Liver (tissue), 9 donors: ENCODE measurements around the gene CRYBA1. TPM values are rescaled to one million over a fixed set of nuclear protein-coding genes. Genes with fewer than 3 reads are reported as not detected.
A peak's percentile ranks its signal among the peaks of the same experiment; 100 is the strongest.

Experiments
- DNase-seq: peaks from one replicate; pipeline ENCODE4 v3.0.0-alpha.2; 2017; ENCODE audit warnings: low spot score
- H3K27ac ChIP-seq, 2 donors: one replicate each; pipeline ENCODE4 v1.7.0; 2013; ENCODE audit warnings: inconsistent platforms in 2 of 2, low read length in 2 of 2, control low read depth in 1 of 2, low read depth in 1 of 2, mild to moderate bottlenecking in 1 of 2
- H3K27me3 ChIP-seq, 4 donors: one replicate each; pipeline versions ENCODE4 v1.6.1 to v1.7.0; 2013; ENCODE audit warnings: low read length in 3 of 4, inconsistent platforms in 1 of 4, mild to moderate bottlenecking in 1 of 4, moderate library complexity in 1 of 4; ENCODE audit not compliant: control insufficient read depth in 4 of 4, insufficient read depth in 4 of 4
- H3K36me3 ChIP-seq, 4 donors: one replicate each; pipeline versions ENCODE4 v1.6.1 to v1.7.0; 2013; ENCODE audit warnings: low read length in 3 of 4, mild to moderate bottlenecking in 3 of 4, low read depth in 1 of 4, moderate library complexity in 1 of 4; ENCODE audit not compliant: control insufficient read depth in 4 of 4, insufficient read depth in 3 of 4
- H3K4me1 ChIP-seq, 4 donors: one replicate each; pipeline versions ENCODE4 v1.6.1 to v1.7.0; 2013; ENCODE audit warnings: low read length in 3 of 4, mild to moderate bottlenecking in 3 of 4, moderate library complexity in 1 of 4; ENCODE audit not compliant: control insufficient read depth in 4 of 4, insufficient read depth in 4 of 4
- H3K4me3 ChIP-seq, 3 donors: one replicate each; pipeline versions ENCODE4 v1.6.1 to v1.7.0; 2013; ENCODE audit warnings: low read length in 3 of 3, control low read depth in 1 of 3, low read depth in 1 of 3, mild to moderate bottlenecking in 1 of 3
- H3K9ac ChIP-seq, 2 donors: one replicate each; pipeline ENCODE4 v1.7.0; 2013; ENCODE audit warnings: low read length in 2 of 2, mild to moderate bottlenecking in 2 of 2, moderate library complexity in 2 of 2, control low read depth in 1 of 2, low read depth in 1 of 2
- H3K9me3 ChIP-seq, 4 donors: one replicate each; pipeline versions ENCODE4 v1.6.1 to v1.7.0; 2013; ENCODE audit warnings: low read length in 3 of 4; ENCODE audit not compliant: control insufficient read depth in 4 of 4
- EGR1 ChIP-seq, 2 donors: IDR thresholded peaks; 2 replicates each; pipeline ENCODE4 v1.6.1; 2016 to 2018; ENCODE audit warnings: antibody characterized with exemption in 2 of 2, low read depth in 2 of 2
- FOXA1 ChIP-seq: IDR thresholded peaks from 2 replicates; pipeline ENCODE4 v1.6.1; 2016; ENCODE audit warnings: antibody characterized with exemption
- FOXA2 ChIP-seq: IDR thresholded peaks from 2 replicates; pipeline ENCODE4 v1.6.1; 2016; ENCODE audit warnings: antibody characterized with exemption
- GABPA ChIP-seq, 2 donors: IDR thresholded peaks in 1 of 2; conservative IDR thresholded peaks in 1 of 2; 2 replicates each; pipeline ENCODE4 v1.6.1; 2016; ENCODE audit warnings: antibody characterized with exemption in 2 of 2, mild to moderate bottlenecking in 1 of 2, moderate library complexity in 1 of 2
- HNF4A ChIP-seq, 2 donors: conservative IDR thresholded peaks; 2 replicates each; pipeline ENCODE4 v1.6.1; 2016; ENCODE audit warnings: antibody characterized with exemption in 2 of 2, mild to moderate bottlenecking in 2 of 2
- HNF4G ChIP-seq: IDR thresholded peaks from 2 replicates; pipeline ENCODE4 v1.6.1; 2016; ENCODE audit warnings: antibody characterized with exemption
- JUND ChIP-seq, 2 donors: IDR thresholded peaks; 2 replicates each; pipeline ENCODE4 v1.6.1; 2016; ENCODE audit warnings: antibody characterized with exemption in 2 of 2
- NR2F2 ChIP-seq: IDR thresholded peaks from 2 replicates; pipeline ENCODE4 v1.6.1; 2016; ENCODE audit warnings: antibody characterized with exemption
- RAD21 ChIP-seq, 2 donors: IDR thresholded peaks; 2 replicates each; pipeline ENCODE4 v1.6.1; 2016; ENCODE audit warnings: antibody characterized with exemption in 2 of 2, mild to moderate bottlenecking in 2 of 2
- RXRA ChIP-seq, 2 donors: IDR thresholded peaks; 2 replicates each; pipeline ENCODE4 v1.6.1; 2017 to 2018; ENCODE audit warnings: antibody characterized with exemption in 2 of 2, mild to moderate bottlenecking in 1 of 2
- SP1 ChIP-seq: IDR thresholded peaks from 2 replicates; pipeline ENCODE4 v1.6.1; 2018; ENCODE audit warnings: antibody characterized with exemption, mild to moderate bottlenecking
- TAF1 ChIP-seq: conservative IDR thresholded peaks from 2 replicates; pipeline ENCODE4 v1.6.1; 2016; ENCODE audit warnings: antibody characterized with exemption, mild to moderate bottlenecking
- YY1 ChIP-seq: IDR thresholded peaks from 2 replicates; pipeline ENCODE4 v1.6.1; 2016; ENCODE audit warnings: antibody characterized with exemption, mild to moderate bottlenecking
- WGBS: extraction: QIAGEN DNeasy Blood & Tissue Kit; methylation state at CpG from one replicate; pipeline ENCODE4 v1.1.7; 2013; 5-methylcytosine and 5-hydroxymethylcytosine counted together
- polyA plus RNA-seq, 2 donors: library from polyadenylated mRNA; stranded (reverse) in 1 of 2; unstranded in 1 of 2; fragments of 200-250 nt in 1 of 2; fragments of >200 nt in 1 of 2; fragmentation: Nextera tagmentation in 1 of 2; extraction: Ambion mirVana in 1 of 2; gene quantifications; one replicate each; pipeline versions ENCODE4 v1.2.1 to v1.2.3, GENCODE V29; 2013 to 2015
- total RNA-seq, 2 donors: library from RNA; depleted of rRNA; stranded (reverse); fragments of >200 nt; gene quantifications; one replicate each; pipeline ENCODE4 v1.2.3, GENCODE V29; 2014
- TF ChIP-seq, protein P1 (sequence below): fragments of 150-350 bp; IDR thresholded peaks from 2 replicates; pipeline ENCODE4 v1.5.1; 2017; ENCODE audit warnings: improper control_type of control experiment, low read depth, low read length; ENCODE audit not compliant: missing input control
- TF ChIP-seq, protein P2 (sequence below): IDR thresholded peaks from 2 replicates; pipeline ENCODE4 v1.6.1; 2016; ENCODE audit warnings: antibody characterized with exemption
- TF ChIP-seq, protein P3 (sequence below): IDR thresholded peaks from 2 replicates; pipeline ENCODE4 v1.6.1; 2016; ENCODE audit warnings: antibody characterized with exemption
- TF ChIP-seq, protein P4 (sequence below): IDR thresholded peaks from 2 replicates; pipeline ENCODE4 v1.6.1; 2016; ENCODE audit warnings: antibody characterized with exemption
- TF ChIP-seq, protein P5 (sequence below): IDR thresholded peaks from 2 replicates; pipeline ENCODE4 v1.6.1; 2016; ENCODE audit warnings: antibody characterized with exemption, mild to moderate bottlenecking
- donor health status: healthy.
- donor health status: healthy.
- donor health status: healthy.
- donor health status: healthy.
- donor health status: healthy.

The CRYBA1 gene
- total and polyA plus RNA-seq, 4 donors, result not detected

DNA sequence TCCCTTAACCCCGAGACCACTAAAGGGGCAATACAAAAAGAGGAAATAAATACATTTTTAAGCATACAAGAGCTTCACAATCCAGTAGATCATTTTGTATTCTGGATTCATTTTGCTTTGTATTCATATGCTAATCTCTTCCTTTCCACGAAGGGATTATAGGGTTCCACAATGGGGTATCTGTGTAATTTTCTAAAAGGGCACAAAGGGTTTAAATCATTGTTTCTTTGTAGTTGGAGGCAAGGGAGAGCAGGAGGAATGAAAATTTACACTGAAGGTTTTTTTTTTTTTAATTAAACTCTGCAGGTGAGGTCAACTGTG lies 47.9 kb downstream of the CRYBA1 start:
- peak overlapping the region; percentile 86 to 98 for H3K9ac ChIP-seq
- H3K4me1 ChIP-seq, result peaks cover 2 to 29% (median 25%) of the 10 kb centered on the region in 4 donors
- TF ChIP-seq FOXA1 (no peak), GABPA (IDR thresholded peaks at IDR 0.05 in 1 of 2, conservative IDR thresholded peaks at IDR 0.05 in 1 of 2) (no peak), FOXA2 (no peak), EGR1 (IDR thresholded peaks at IDR 0.05; ENCODE audit: low read depth in 2 of 2) (no peak), NR2F2 (no peak), TAF1 (no peak), JUND (IDR thresholded peaks at IDR 0.05) (no peak), HNF4G (no peak), SP1 (no peak), RAD21 (IDR thresholded peaks at IDR 0.05) (no peak)
- TF ChIP-seq, protein P1, sequence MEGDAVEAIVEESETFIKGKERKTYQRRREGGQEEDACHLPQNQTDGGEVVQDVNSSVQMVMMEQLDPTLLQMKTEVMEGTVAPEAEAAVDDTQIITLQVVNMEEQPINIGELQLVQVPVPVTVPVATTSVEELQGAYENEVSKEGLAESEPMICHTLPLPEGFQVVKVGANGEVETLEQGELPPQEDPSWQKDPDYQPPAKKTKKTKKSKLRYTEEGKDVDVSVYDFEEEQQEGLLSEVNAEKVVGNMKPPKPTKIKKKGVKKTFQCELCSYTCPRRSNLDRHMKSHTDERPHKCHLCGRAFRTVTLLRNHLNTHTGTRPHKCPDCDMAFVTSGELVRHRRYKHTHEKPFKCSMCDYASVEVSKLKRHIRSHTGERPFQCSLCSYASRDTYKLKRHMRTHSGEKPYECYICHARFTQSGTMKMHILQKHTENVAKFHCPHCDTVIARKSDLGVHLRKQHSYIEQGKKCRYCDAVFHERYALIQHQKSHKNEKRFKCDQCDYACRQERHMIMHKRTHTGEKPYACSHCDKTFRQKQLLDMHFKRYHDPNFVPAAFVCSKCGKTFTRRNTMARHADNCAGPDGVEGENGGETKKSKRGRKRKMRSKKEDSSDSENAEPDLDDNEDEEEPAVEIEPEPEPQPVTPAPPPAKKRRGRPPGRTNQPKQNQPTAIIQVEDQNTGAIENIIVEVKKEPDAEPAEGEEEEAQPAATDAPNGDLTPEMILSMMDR, result no peak
- TF ChIP-seq, protein P2, sequence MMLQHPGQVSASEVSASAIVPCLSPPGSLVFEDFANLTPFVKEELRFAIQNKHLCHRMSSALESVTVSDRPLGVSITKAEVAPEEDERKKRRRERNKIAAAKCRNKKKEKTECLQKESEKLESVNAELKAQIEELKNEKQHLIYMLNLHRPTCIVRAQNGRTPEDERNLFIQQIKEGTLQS, result no peak
- no peaks in the 10 kb centered on the region for H3K9me3 ChIP-seq
- H3K4me3 ChIP-seq, result peak overlapping the region; percentile 64 to 77 (median 69)
- no peak for DNase-seq
- peak overlapping the region; percentile 98 to 99 for H3K27ac ChIP-seq
- 0% methylated on average over 2 of the region's 2 CpGs for WGBS
- no peaks in the 10 kb centered on the region for H3K27me3 ChIP-seq
- H3K36me3 ChIP-seq, result peaks cover 0 to 4% (median 3%) of the 10 kb centered on the region in 4 donors

DNA sequence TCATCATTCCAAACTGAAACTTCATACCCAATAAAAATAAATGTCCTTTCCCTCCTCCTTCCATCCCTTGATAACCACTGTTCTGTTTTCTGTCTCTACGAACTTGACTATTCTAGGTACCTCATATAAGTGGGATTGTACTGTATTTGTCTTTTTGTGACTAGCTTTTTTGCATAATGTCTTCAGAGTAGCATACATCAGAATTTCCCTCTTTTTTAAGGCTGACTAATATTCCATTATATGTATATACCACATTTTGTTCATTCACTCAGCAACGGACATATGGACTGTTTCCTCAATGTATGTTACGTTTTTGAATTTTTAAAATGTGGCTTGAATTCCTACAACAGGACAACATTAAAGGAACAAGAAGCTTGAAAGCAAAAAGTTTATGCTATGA lies 48.8 kb downstream of the CRYBA1 start:
- no peak overlapping the region for H3K27ac ChIP-seq
- no peaks in the 10 kb centered on the region for H3K9me3 ChIP-seq
- H3K4me3 ChIP-seq, result no peak overlapping the region
- H3K36me3 ChIP-seq, result no peaks in the 10 kb centered on the region
- H3K4me1 ChIP-seq, result peaks cover 0 to 20% (median 17%) of the 10 kb centered on the region in 4 donors
- DNase-seq, result no peak
- 97% methylated on average over 3 of the region's 3 CpGs for WGBS
- no peak for TF ChIP-seq YY1
- TF ChIP-seq, protein P3, sequence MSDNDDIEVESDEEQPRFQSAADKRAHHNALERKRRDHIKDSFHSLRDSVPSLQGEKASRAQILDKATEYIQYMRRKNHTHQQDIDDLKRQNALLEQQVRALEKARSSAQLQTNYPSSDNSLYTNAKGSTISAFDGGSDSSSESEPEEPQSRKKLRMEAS, result no peak
- no peak for TF ChIP-seq FOXA2
- no peak for TF ChIP-seq RXRA (IDR thresholded peaks at IDR 0.05)
- no peak for TF ChIP-seq JUND (IDR thresholded peaks at IDR 0.05)
- TF ChIP-seq, protein P4, sequence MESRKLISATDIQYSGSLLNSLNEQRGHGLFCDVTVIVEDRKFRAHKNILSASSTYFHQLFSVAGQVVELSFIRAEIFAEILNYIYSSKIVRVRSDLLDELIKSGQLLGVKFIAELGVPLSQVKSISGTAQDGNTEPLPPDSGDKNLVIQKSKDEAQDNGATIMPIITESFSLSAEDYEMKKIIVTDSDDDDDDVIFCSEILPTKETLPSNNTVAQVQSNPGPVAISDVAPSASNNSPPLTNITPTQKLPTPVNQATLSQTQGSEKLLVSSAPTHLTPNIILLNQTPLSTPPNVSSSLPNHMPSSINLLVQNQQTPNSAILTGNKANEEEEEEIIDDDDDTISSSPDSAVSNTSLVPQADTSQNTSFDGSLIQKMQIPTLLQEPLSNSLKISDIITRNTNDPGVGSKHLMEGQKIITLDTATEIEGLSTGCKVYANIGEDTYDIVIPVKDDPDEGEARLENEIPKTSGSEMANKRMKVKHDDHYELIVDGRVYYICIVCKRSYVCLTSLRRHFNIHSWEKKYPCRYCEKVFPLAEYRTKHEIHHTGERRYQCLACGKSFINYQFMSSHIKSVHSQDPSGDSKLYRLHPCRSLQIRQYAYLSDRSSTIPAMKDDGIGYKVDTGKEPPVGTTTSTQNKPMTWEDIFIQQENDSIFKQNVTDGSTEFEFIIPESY, result no peak
- no peak for TF ChIP-seq HNF4G
- no peak for TF ChIP-seq TAF1
- TF ChIP-seq GABPA (IDR thresholded peaks at IDR 0.05 in 1 of 2, conservative IDR thresholded peaks at IDR 0.05 in 1 of 2), result no peak
- TF ChIP-seq, protein P1, result no peak
- no peak for TF ChIP-seq NR2F2
- TF ChIP-seq SP1, result no peak
- no peak for TF ChIP-seq HNF4A (conservative IDR thresholded peaks at IDR 0.05)
- TF ChIP-seq, protein P2, result no peak
- TF ChIP-seq EGR1 (IDR thresholded peaks at IDR 0.05; ENCODE audit: low read depth in 2 of 2), result no peak
- no peak for TF ChIP-seq RAD21 (IDR thresholded peaks at IDR 0.05)
- TF ChIP-seq, protein P5, sequence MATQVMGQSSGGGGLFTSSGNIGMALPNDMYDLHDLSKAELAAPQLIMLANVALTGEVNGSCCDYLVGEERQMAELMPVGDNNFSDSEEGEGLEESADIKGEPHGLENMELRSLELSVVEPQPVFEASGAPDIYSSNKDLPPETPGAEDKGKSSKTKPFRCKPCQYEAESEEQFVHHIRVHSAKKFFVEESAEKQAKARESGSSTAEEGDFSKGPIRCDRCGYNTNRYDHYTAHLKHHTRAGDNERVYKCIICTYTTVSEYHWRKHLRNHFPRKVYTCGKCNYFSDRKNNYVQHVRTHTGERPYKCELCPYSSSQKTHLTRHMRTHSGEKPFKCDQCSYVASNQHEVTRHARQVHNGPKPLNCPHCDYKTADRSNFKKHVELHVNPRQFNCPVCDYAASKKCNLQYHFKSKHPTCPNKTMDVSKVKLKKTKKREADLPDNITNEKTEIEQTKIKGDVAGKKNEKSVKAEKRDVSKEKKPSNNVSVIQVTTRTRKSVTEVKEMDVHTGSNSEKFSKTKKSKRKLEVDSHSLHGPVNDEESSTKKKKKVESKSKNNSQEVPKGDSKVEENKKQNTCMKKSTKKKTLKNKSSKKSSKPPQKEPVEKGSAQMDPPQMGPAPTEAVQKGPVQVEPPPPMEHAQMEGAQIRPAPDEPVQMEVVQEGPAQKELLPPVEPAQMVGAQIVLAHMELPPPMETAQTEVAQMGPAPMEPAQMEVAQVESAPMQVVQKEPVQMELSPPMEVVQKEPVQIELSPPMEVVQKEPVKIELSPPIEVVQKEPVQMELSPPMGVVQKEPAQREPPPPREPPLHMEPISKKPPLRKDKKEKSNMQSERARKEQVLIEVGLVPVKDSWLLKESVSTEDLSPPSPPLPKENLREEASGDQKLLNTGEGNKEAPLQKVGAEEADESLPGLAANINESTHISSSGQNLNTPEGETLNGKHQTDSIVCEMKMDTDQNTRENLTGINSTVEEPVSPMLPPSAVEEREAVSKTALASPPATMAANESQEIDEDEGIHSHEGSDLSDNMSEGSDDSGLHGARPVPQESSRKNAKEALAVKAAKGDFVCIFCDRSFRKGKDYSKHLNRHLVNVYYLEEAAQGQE, result no peak
- no peak overlapping the region for H3K9ac ChIP-seq
- H3K27me3 ChIP-seq, result no peaks in the 10 kb centered on the region
